Measurements from ENCODE around the gene EIF2AK3. TPM values are rescaled to one million over a fixed set of nuclear protein-coding genes. Genes with fewer than 3 reads are reported as not detected.
A peak's percentile ranks its signal among the peaks of the same experiment; 100 is the strongest.

The EIF2AK3 gene
- total and polyA plus RNA-seq, 10 of the 15 experiments (the other 5 are each of a cell fraction or from before 2014, with no cell fraction given): 5.0 to 44.7 (median 22.4) TPM

DNA sequence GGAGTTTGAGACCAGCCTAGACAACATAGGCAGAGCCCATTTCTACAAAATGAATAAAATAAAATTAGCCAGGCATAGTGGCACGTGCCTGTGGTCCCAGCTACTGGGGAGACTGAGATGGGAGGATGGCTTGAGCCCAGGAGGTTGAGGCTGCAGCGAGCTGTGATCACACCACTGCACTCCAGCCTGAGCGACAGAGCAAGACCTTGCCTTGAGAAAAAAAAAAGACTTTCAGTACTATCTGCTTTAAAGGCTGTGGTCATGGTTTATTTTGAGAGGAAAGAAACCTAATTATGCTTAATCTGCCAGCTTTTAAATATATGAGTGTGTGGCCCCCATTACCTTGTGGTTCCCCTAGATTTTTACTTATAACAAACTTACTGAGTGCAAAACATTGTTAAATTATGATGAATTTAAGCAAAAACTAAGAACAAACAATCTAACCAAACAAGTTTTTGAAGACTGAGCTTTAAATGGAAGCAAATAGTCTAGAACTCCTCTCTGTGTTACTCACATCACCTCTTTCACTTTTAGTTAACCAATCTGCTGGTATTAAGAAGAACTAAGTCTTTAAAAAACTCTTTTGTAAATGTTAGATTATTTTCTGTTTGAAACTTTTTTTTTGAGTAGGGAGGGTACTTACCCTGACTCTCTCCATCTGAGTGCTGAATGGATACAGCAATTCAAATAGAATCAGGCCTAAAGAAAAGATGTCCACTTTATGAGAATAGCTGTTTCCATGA, 65.4 kb downstream of the EIF2AK3 start:
- FAIRE-seq: no peak
- peaks cover 0 to 15% of the 10 kb centered on the region in 2 experiments; a peak in 1 of 4 replicates for H3K36me3 ChIP-seq (ENCODE audit: control insufficient read depth in 2 of 2, insufficient read depth in 2 of 2, low read length in 1 of 2)
- no peak overlapping the region for H3K9ac ChIP-seq (ENCODE audit: control insufficient read depth, insufficient read depth, low read length)
- ChIA-PET CTCF (interaction anchor here (0.7 to 3.6 kb wide), 4 partner anchors 10 to 129 kb away, joined by 3 to 17 read pairs (median 3); no protein-coding TSS in a partner anchor), RAD21 (ENCODE audit: unreplicated experiment) (interaction anchor here (0.7 to 2.1 kb wide), 3 partner anchors 44 to 110 kb away, joined by 4 to 6 read pairs (median 4); no protein-coding TSS in a partner anchor), POLR2A (no interaction called here), SMC1A (ENCODE audit: uncharacterized antibody, unreplicated experiment) (interaction anchor here (0.6 to 2.0 kb wide), 6 partner anchors 16 to 372 kb away, joined by 3 to 4 read pairs (median 4); no protein-coding TSS in a partner anchor)
- H3K4me2 ChIP-seq (ENCODE audit: control insufficient read depth, insufficient read depth): peak overlapping the region; percentile 54
- no peak overlapping the region for H2AFZ ChIP-seq (ENCODE audit: control insufficient read depth, low read depth, low read length)
- intact Hi-C loops (cut with micrococcal nuclease; ENCODE audit: unreplicated experiment) (no loop called here), in situ Hi-C loops (cut with MboI) (no loop called here)
- no peak for DNase-seq (ENCODE audit: low read depth, low spot score)
- H3K27me3 ChIP-seq (replicated peaks in 1 of 2; ENCODE audit: control insufficient read depth in 2 of 2, insufficient read depth in 2 of 2, low read length in 1 of 2): no peaks in the 10 kb centered on the region
- BruUV-seq (replicated peaks): no TSS peak
- no peak overlapping the region; the same call in 1 of the 2 replicates for H3K4me3 ChIP-seq
- WGBS (ENCODE audit: insufficient coverage, insufficient replicate concordance, low lambda C conversion rate, missing lambda C conversion rate): 0% methylated on average over 3 of the region's 3 CpGs
- H4K20me1 ChIP-seq (ENCODE audit: control insufficient read depth, insufficient read depth): no peaks in the 10 kb centered on the region
- H3K79me2 ChIP-seq (ENCODE audit: control insufficient read depth, insufficient read depth, low read length): 0 out of 2 replicates have a peak, but pooled peaks cover 2% of the 10 kb centered on the region
- no peaks in the 10 kb centered on the region for H3K9me3 ChIP-seq (replicated peaks; ENCODE audit: control insufficient read depth, insufficient read depth, low read length)
- H3K27ac ChIP-seq (ENCODE audit: control insufficient read depth, insufficient read depth): peak overlapping the region; percentile 70
- ATAC-seq: peak; percentile 70
- H3K4me1 ChIP-seq (ENCODE audit: control insufficient read depth, insufficient read depth, low read length): peaks cover 24% of the 10 kb centered on the region
- TF ChIP-seq YY1 (IDR thresholded peaks at IDR 0.05; ENCODE audit: low read depth, low read length) (no peak), ATF7 (IDR thresholded peaks at IDR 0.05; ENCODE audit: low read depth) (no peak), CHD4 (IDR thresholded peaks at IDR 0.05) (no peak), HDGF (IDR thresholded peaks at IDR 0.05) (no peak), NFXL1 (IDR thresholded peaks at IDR 0.05; ENCODE audit: borderline replicate concordance) (no peak), SMC3 (IDR thresholded peaks at IDR 0.05; ENCODE audit: borderline replicate concordance, low read length) (no peak), MEF2A (IDR thresholded peaks at IDR 0.05; ENCODE audit: insufficient read depth, low read depth, low read length) (peak; percentile 52; the same call in 1 of the 2 replicates), LARP7 (IDR thresholded peaks at IDR 0.05) (no peak), MXI1 (IDR thresholded peaks at IDR 0.05; ENCODE audit: low read depth, low read length) (no peak), MYB (IDR thresholded peaks at IDR 0.05; ENCODE audit: borderline replicate concordance, low read depth, low read length) (no peak), JUNB (IDR thresholded peaks at IDR 0.05) (peak; percentile 48), BHLHE40 (IDR thresholded peaks at IDR 0.05; ENCODE audit: borderline replicate concordance in 1 of 2, low read depth in 2 of 2, low read length in 1 of 2) (peak in 1 of 2 experiments; percentile 65; a peak in 1 of 4 replicates), MTA2 (IDR thresholded peaks at IDR 0.05; ENCODE audit: low read depth) (no peak), TCF12 (IDR thresholded peaks at IDR 0.05; ENCODE audit: low read depth, low read length) (no peak), NR2C1 (IDR thresholded peaks at IDR 0.05) (no peak), KAT2A (conservative IDR thresholded peaks at IDR 0.05; ENCODE audit: control insufficient read depth, low read depth, low read length) (no peak), CBFB (IDR thresholded peaks at IDR 0.05; ENCODE audit: low read depth) (0 out of 2 replicates have a peak, but pooled peaks have one; percentile 24), FOS (IDR thresholded peaks at IDR 0.05; ENCODE audit: borderline replicate concordance, extremely low read depth, insufficient read length) (no peak), BMI1 (IDR thresholded peaks at IDR 0.05; ENCODE audit: borderline replicate concordance) (no peak)
- TF ChIP-seq, protein P1, sequence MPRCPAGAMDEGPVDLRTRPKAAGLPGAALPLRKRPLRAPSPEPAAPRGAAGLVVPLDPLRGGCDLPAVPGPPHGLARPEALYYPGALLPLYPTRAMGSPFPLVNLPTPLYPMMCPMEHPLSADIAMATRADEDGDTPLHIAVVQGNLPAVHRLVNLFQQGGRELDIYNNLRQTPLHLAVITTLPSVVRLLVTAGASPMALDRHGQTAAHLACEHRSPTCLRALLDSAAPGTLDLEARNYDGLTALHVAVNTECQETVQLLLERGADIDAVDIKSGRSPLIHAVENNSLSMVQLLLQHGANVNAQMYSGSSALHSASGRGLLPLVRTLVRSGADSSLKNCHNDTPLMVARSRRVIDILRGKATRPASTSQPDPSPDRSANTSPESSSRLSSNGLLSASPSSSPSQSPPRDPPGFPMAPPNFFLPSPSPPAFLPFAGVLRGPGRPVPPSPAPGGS (IDR thresholded peaks at IDR 0.05; ENCODE audit: borderline replicate concordance, insufficient read depth, low read depth, low read length, poor library complexity, severe bottlenecking): no peak
- TF ChIP-seq, protein P2, sequence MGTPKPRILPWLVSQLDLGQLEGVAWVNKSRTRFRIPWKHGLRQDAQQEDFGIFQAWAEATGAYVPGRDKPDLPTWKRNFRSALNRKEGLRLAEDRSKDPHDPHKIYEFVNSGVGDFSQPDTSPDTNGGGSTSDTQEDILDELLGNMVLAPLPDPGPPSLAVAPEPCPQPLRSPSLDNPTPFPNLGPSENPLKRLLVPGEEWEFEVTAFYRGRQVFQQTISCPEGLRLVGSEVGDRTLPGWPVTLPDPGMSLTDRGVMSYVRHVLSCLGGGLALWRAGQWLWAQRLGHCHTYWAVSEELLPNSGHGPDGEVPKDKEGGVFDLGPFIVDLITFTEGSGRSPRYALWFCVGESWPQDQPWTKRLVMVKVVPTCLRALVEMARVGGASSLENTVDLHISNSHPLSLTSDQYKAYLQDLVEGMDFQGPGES (IDR thresholded peaks at IDR 0.05): no peak
